HG02840 (cell line): ENCODE results near the gene CSNK1G2.

ENCODE experiments used
- ATAC-seq: cut with Tn5 transposase; IDR thresholded peaks from one replicate; pipeline ENCODE4 v1.9.1; 2021; ENCODE audit warnings: mild to moderate bottlenecking, moderate library complexity, moderate number of reproducible peaks; ENCODE audit not compliant: unreplicated experiment, low FRiP score

Gene CSNK1G2

DNA sequence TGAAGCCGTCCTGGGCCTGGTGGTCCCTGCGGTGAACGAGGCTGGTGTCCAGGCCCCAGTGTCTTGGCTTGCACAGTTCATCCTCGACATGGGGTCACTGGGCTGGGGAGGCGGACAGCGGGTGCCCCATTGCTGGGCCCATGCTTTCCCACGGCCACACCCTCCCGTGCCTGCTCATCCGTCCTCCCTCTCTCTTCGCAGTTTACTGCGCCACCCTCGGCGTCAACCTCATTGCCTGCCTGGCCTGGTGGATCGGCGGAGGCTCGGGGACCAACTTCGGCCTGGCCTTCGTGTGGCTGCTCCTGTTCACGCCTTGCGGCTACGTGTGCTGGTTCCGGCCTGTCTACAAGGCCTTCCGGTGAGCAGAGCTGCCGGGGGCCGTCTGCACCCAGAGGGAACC is 23.0 kb upstream of the CSNK1G2 start:
- no peak for ATAC-seq

DNA sequence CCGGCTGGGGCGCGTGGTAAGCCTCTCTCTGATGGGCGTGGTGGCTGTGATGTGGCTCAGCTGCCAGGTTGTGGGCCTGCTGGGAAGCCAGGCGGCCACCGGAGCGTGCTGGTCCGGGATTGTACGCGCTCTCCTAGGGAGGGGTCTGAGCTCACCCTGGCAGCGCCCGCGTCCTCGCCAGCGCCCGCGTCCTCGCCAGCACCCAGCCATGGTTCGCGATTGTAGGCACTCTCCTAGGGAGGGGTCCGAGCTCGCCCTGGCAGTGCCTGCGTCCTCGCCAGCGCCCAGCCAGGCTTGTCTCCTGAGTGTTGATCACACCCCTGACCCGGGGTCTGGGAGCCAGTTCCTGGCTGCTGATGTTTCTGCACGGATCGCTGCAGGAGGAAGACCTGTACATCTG is 22.0 kb upstream of the CSNK1G2 start:
- no peak for ATAC-seq

GRCh38 chr19:1920644-1921043 is 20.3 kb upstream of the CSNK1G2 start:
- ATAC-seq = no peak

DNA sequence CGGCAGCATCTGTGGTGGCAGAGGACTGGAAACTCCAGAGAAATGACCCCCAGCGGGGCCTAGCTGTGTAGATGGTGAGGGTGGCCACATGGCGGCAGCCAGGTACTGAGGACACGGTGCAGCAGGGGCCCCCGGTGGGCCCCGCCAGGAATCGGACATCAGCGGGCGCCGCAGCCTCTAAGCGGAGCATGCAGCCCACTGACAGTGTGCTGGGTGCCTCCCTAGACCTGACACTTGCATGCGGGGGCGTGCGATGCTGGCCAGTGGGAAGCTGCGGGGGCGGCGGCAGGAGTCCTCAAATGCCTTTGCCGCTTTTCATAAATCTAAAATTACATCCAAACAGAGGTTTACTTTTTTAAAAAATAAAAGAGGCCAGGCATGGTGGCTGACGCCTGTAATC is 19.6 kb upstream of the CSNK1G2 start:
- ATAC-seq = no peak

- ATAC-seq = no peak
Observed at GRCh38 chr19:1921825-1922224, 19.1 kb upstream of the CSNK1G2 start.

GRCh38 chr19:1922803-1923202 is 18.2 kb upstream of the CSNK1G2 start:
- no peak for ATAC-seq

DNA sequence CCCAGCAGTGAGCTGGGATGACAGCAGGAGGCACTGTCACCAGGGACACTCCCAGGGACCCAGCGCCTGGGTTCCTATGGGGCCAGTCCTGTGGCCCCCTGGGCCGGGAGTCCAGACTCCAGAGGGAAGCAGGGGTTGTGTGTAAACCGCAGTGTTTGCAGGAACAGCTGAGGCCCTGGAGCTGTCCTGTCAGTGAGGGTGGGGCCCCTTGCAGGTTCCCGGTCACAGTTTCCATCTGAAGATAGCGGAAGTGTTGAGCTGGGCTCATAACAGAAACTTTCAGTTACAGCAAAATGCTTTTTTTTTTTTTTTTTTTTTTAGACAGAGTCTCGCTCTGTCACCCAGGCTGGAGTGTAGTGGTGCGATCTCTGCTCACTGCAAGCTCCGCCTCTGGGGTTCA is 17.7 kb upstream of the CSNK1G2 start:
- ATAC-seq = no peak

- no peak for ATAC-seq
Observed at GRCh38 chr19:1924320-1924961, 16.5 kb upstream of the CSNK1G2 start.

DNA sequence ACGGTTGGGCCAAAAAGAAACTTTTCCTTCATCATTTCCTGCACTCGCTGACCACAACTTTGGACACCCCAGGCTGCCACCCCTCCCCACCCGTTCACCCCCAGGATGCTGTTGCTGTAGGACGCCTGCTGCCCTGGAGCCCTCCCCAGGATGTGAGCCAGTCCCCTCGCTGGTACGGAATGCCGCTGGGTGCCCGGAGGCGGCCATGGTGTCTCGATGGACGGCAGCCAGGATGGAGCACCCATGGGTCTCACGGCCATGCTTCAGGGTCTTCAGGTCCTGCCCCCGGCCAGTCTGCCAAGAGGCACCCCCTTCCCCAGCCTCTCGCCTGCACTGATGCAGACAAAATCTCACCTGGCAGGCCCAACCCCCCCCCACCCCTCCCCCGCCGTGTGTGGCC is 15.4 kb upstream of the CSNK1G2 start:
- ATAC-seq = no peak

- ATAC-seq = no peak
Observed at GRCh38 chr19:1929021-1929742, 11.8 kb upstream of the CSNK1G2 start.

DNA sequence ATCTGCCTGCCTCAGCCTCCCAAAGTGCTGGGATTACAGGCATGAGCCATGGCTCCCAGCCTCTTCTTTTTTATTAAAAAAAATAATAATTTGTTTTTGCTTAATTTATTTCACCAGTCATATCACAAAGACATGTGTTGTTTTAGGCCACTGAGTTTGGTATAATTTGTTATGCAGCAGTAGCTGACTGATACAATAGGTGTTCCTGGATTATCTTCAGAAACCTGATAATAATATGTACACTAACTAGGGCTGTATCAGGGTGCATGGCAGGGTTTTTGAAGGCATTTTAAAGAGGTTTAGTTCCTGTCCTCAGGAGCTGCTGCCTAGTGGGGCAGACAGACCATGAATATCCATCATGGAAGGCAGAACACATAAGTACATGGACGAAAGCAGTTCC is 9.5 kb upstream of the CSNK1G2 start:
- no peak for ATAC-seq

DNA sequence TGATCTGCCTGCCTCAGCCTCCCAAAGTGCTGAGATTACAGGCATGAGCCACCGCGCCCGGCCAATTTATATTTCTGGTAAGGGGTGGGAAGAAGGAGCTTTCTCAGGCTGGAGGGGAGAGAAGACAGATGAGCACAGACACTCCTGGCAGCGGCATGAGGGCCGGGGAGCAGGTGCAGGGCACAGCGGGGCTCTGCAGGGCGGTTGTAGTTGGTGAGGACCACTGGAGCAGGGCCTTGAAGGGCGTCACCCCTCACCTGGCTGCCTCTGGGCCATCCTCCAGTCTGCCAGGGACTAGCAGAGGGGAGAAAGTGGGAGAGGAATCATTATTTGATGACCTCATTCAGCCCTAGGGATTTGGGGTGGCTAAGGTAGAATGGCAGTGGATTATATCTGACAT is 8.6 kb upstream of the CSNK1G2 start:
- no peak for ATAC-seq

GRCh38 chr19:1933244-1933643 is 7.7 kb upstream of the CSNK1G2 start:
- no peak for ATAC-seq

GRCh38 chr19:1933942-1934341 is 7.0 kb upstream of the CSNK1G2 start:
- ATAC-seq = no peak

DNA sequence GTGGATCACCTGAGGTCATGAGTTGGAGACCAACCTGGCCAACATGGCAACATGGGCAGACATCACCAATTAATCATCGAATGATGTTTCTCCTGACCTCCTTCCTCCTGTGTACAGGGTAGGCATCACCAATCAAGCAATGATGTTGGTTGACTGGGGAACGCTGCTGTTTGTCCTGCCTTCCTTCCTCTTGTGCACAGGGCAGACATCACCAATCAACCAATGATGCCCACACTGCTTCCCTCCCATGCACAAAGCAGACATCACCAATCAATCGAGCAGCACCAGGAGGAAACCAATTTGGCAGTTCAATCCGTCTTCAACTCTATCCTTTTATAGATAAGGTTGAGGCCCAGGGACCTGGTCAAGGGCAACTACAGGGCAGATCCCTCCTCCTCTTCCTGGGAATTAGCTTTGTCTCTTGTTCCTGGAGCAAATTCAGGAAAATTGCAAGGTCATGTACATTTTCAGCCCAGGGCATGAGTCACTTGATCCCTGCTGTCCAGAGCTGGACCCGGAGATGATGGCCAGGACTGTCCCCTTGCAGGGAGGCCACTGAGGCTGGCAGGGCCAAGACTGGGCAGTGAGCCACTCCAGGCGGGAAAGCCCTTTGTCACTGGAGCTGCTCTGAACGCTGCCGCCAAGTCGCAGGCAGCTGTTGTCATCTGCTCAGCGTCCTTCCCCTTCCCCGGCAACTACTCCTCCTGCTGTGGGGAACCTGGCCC is 5.3 kb upstream of the CSNK1G2 start:
- no peak for ATAC-seq

GRCh38 chr19:1936430-1936829 is 4.5 kb upstream of the CSNK1G2 start:
- ATAC-seq = no peak

GRCh38 chr19:1936916-1937610 is 3.9 kb upstream of the CSNK1G2 start:
- no peak for ATAC-seq

DNA sequence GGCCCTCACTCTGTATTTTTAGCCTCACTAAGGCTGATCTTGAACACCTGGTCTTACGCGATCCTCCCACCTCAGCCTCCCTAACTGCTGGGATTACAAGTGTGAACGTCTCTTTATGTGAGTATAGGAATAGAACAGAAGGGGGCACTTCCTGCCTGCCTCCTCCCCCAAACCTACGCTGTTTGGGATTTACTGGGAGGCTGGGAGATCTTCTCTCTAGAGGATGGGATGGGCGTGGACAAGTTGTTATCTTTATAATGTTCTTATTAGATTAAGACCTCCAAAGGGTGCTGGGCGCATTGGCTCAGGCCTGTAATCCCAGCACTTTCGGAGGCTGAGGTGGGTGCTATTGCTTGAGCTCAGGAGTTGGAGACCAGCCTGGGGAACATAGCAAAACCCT is 2.9 kb upstream of the CSNK1G2 start:
- no peak for ATAC-seq

- ATAC-seq = no peak
Observed at GRCh38 chr19:1942078-1942933, 1.3 kb downstream of the CSNK1G2 start.

DNA sequence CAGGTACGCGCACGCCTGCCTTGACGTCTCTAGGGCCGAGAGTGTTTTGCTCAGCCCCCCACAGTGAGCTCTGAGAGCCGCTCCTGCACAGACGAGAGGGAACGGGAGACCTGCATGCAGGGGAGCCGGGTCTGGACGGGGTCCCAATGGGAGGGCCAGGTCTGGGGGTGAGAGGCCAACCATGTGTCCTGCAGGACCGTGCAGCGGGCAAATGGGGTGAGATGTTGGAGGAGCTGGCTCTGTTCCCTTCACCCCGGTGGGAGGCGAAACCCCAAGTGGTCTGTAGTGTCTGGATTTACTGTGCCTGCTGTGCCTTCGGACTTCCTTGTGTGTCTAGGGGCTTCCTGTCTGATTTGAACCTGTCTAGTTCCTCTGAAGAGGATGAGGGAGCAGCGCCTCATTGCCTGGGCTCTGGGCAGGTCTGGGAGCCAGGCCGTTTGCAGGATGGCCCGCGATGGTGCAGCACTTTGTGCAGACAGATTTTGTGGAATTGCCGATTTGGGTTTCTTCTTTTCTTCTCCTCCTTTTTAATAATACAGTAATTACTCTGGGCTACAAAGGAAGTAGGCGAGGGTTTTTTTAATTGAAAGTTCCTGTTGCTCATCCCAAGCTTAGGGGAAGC is 2.1 kb downstream of the CSNK1G2 start:
- ATAC-seq = no peak
